GM18505 (cell line): ENCODE results near the gene MYO16.

Experiments
- ATAC-seq: cut with Tn5 transposase; IDR thresholded peaks from one replicate; pipeline ENCODE4 v1.9.1; 2021; ENCODE audit not compliant: unreplicated experiment
- POLR2A ChIP-seq: IDR thresholded peaks from 4 replicates; pipeline ENCODE4 v1.6.1; 2011; ENCODE audit warnings: borderline replicate concordance; ENCODE audit not compliant: insufficient read depth, insufficient read length; ENCODE audit errors: extremely low read depth

Gene MYO16

GRCh38 chr13:109012115-109012514 is 382.7 kb downstream of the MYO16 start:
- TF ChIP-seq POLR2A, result no peak
- ATAC-seq, result no peak

- TF ChIP-seq POLR2A, result no peak
- ATAC-seq, result no peak
These were observed 392.1 kb downstream of the MYO16 start for GRCh38 chr13:109021558-109021957.

GRCh38 chr13:109024611-109025010 is 395.2 kb downstream of the MYO16 start:
- ATAC-seq, result no peak
- TF ChIP-seq POLR2A, result no peak

DNA sequence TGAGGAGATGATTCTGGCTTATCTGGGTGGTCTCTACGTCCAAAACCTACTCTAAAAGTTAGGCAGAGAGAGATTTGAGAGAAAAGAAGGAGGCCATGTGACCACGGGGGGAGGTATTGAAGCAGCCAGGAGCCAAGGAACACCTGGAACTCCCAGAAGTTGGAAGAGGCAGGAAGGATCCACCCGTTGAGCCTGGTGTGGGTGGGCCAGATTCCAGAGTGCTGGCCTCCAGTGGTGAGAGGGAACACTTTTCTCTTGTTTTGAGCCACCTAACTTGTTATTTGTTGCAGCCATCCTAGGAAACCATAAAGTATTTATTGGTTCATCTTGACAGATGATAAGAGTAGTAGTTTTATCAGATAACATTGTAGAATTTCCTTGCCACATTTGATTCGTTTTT is 396.9 kb downstream of the MYO16 start:
- ATAC-seq, result no peak

DNA sequence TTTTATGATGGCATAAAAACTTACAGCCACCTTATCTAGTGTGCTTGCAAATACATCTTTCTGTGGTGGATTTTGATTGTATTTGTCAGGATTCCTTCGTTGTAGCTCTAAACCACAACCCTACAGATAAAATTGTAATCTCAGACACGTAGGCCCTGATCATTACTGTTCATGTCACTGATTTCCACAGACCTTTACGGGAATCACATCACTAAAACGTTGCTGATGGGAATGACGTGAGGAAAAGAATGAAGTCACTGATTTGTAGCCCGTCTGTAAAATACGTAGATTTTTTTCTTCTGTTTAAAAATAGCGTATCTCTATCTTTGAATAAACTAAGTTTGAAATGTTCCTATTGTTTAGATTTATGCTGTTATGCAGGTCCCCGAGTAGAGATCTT is 399.2 kb downstream of the MYO16 start:
- no peak for ATAC-seq
- TF ChIP-seq POLR2A, result no peak

More for the DNA sequence above, 396.9 kb downstream of the MYO16 start:
- no peak for TF ChIP-seq POLR2A

DNA sequence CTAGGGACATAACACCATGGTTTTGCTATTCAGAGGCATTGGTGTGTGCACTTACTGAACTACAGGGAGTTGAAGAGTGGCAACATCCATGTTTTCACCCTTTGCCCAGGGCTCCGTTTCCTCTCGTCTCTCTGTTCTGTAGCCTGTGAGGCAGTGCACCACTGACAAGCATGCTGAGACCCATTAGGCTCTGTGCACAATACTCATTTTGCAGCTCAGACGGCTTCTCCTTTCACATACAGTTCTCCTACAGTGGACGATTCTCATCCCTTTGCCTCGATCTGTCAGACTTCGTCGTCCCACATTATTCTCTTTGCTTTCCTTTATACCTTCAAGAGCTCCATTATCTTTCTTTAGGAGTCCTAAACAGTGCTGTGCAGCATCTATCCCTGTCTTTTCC is 403.7 kb downstream of the MYO16 start:
- no peak for TF ChIP-seq POLR2A
- ATAC-seq, result no peak

DNA sequence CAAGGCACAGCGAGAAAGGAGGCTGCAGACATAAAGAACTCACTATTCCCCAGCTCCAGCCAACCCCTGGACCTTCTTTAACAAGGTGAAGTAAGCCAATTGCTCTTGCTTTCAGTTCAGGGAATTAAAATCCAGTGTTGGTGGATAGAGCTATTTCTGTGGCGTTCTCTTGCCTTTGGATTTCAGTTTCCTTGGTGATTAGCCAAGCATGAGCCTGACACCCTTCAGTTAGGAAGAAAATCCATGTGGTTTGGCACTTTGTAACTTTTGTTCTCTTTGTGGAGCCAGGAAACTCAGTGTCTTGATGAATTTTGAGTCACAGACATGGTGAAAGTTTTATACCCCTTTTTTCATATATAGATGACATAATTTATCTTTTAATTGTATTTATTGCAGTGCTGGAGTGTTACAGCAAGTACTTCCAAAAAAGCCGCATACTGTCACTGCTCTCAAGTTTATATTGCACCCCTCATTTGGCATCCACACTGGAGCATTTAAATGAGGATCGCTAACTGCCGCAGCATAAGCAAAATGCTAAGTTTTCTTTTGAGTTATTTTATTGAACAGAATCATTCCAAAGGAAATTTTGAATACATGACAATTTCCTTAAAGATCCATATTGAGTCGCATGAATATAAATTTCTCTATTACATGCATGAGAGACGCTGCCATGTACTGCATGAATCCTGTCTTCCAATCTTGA is 406.8 kb downstream of the MYO16 start:
- no peak for TF ChIP-seq POLR2A
- no peak for ATAC-seq

- ATAC-seq, result no peak
- no peak for TF ChIP-seq POLR2A
These were observed 414.2 kb downstream of the MYO16 start for GRCh38 chr13:109043636-109044035.

DNA sequence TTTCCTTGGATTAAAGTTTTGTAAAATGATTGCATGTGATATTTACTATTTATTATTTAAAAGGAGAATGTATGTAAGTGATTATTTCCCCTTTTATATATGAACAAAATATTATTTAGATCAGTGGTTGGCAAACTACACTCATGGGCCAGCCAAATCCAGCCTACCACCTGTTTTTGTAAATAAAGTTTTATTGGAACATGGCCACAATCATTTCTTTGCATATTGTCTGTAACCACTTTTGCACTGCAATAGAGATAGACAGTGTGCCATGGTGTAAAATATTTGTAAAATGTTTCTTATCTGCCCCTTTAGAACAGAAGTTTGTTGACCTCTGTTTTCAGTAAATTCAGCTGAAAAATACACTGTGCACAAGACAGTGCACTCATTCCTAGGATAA is 426.4 kb downstream of the MYO16 start:
- ATAC-seq, result no peak
- TF ChIP-seq POLR2A, result no peak

DNA sequence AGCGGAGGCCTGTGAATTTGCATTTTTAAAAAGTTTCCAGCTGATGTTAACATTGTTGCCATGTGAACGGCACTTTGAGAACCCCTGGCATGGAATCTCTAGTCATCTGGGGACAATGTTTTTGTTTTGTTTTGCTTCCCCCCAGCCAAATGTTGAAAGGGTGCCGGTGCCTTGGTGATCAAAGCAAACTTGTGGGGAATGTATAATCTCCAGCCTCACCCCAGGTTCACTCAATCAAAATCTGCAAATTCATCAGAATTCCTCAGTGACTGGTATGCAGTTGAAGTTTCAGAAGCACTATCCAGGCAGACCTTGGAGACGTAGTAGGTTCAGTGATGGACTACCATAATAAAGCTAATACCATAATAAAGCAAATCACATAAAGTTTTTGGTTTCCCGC is 428.7 kb downstream of the MYO16 start:
- TF ChIP-seq POLR2A, result no peak
- ATAC-seq, result no peak

GRCh38 chr13:109072505-109072904 is 443.1 kb downstream of the MYO16 start:
- no peak for TF ChIP-seq POLR2A

GRCh38 chr13:109074436-109074835 is 445.0 kb downstream of the MYO16 start:
- TF ChIP-seq POLR2A, result no peak
- no peak for ATAC-seq

More at GRCh38 chr13:109072505-109072904, 443.1 kb downstream of the MYO16 start:
- ATAC-seq, result no peak

DNA sequence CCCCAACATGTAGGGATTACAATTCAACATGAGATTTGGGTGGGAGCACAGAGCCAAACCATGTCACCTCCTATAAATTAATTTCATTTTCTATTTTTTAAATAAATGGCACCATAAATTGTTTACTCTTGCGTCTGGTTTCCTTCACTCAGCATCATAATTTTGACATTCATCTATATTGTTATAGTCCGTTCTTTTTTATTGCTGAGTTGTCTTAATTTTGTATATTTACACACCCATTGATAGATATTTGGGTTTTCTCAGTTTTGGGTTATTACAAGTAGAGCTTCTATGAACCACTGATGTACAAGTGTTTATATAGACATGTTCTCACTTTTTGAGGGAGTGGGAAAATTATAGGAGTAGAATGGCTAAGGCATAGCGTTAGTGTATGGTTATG is 445.4 kb downstream of the MYO16 start:
- no peak for ATAC-seq
- TF ChIP-seq POLR2A, result no peak

- no peak for TF ChIP-seq POLR2A
- no peak for ATAC-seq
These were observed 458.7 kb downstream of the MYO16 start for GRCh38 chr13:109087916-109088623.
